ENCODE data around the gene ITCH.

GRCh38 chr20:34540596-34541263 lies 177.7 kb downstream of the ITCH start:
- TF ChIP-seq CTCF (IDR thresholded peaks at IDR 0.05 in 2 of 3, conservative IDR thresholded peaks at IDR 0.05 in 1 of 3; ENCODE audit: insufficient read depth in 2 of 3, low read depth in 1 of 3, low read length in 3 of 3) = no peak
- TF ChIP-seq MYC (IDR thresholded peaks at IDR 0.05; ENCODE audit: low read depth, low read length) = no peak
- no peak for TF ChIP-seq MYC (CRISPR knock-in tag; IDR thresholded peaks at IDR 0.05; ENCODE audit: borderline replicate concordance, low read depth)
- TF ChIP-seq TRIM24 (IDR thresholded peaks at IDR 0.05) = no peak
- no peak for TF ChIP-seq KAT2B (IDR thresholded peaks at IDR 0.05; ENCODE audit: low read depth, low read length)
- no peak for TF ChIP-seq POLR2AphosphoS5 (IDR thresholded peaks at IDR 0.05; ENCODE audit: control insufficient read depth, insufficient read depth, low read depth, low read length)
- no peak for TF ChIP-seq POLR2A (conservative IDR thresholded peaks at IDR 0.05)
- TF ChIP-seq RAD21 (CRISPR knock-in tag; conservative IDR thresholded peaks at IDR 0.05 in 1 of 2, IDR thresholded peaks at IDR 0.05 in 1 of 2) = no peak
- TF ChIP-seq SMAD1 (IDR thresholded peaks at IDR 0.05; ENCODE audit: low read depth, low read length, partially characterized antibody) = no peak
- TF ChIP-seq CEBPB (tag; IDR thresholded peaks at IDR 0.05) = no peak
- no peak for TF ChIP-seq PRDM10 (IDR thresholded peaks at IDR 0.05; ENCODE audit: partially characterized antibody)
- no peak for TF ChIP-seq UBTF (IDR thresholded peaks at IDR 0.05; ENCODE audit: borderline replicate concordance in 1 of 2, low read depth in 2 of 2, low read length in 2 of 2)
- no peak for TF ChIP-seq GATA2 (CRISPR knock-in tag; IDR thresholded peaks at IDR 0.05)
- TF ChIP-seq GTF2F1 (IDR thresholded peaks at IDR 0.05; ENCODE audit: low read depth, low read length) = no peak
